Tibial nerve (tissue), 4 donors: ENCODE data around the gene OXER1. TPM values are rescaled to one million over a fixed set of nuclear protein-coding genes. Genes with fewer than 3 reads are reported as not detected.

ENCODE experiments used
- DNase-seq, 2 donors: peaks; one replicate each; pipeline ENCODE4 v3.0.0-alpha.2; 2019; ENCODE audit warnings: low spot score in 2 of 2
- H3K27ac ChIP-seq, 4 donors: fragments of 200-600 bp; sonication (generic) in 3 of 4; one replicate each; pipeline ENCODE4 v1.5.1; 2017 to 2019; ENCODE audit warnings: mild to moderate bottlenecking in 1 of 4
- H3K27me3 ChIP-seq, 2 donors: fragments of 200-600 bp; sonication (generic) in 1 of 2; one replicate each; pipeline versions ENCODE4 v1.5.1 to v1.6.0; 2017 to 2019
- H3K36me3 ChIP-seq, 3 donors: fragments of 200-600 bp; sonication (generic); one replicate each; pipeline ENCODE4 v1.5.1; 2018 to 2019
- H3K4me1 ChIP-seq, 4 donors: fragments of 200-600 bp; sonication (generic) in 3 of 4; one replicate each; pipeline ENCODE4 v1.5.1; 2017 to 2019
- H3K4me3 ChIP-seq, 4 donors: fragments of 200-600 bp; sonication (generic) in 3 of 4; one replicate each; pipeline ENCODE4 v1.5.1; 2017 to 2019; ENCODE audit warnings: mild to moderate bottlenecking in 1 of 4, moderate library complexity in 1 of 4
- H3K9me3 ChIP-seq, 4 donors: fragments of 200-600 bp; sonication (generic) in 3 of 4; one replicate each; pipeline ENCODE4 v1.5.1; 2017 to 2019
- EP300 ChIP-seq, 2 donors: sonication (generic); formaldehyde crosslinking; IDR thresholded peaks; one replicate each; pipeline ENCODE4 v1.6.1; 2017; ENCODE audit warnings: antibody characterized with exemption in 2 of 2, mild to moderate bottlenecking in 1 of 2
- POLR2A ChIP-seq, 2 donors: fragments of 450-650 bp; IDR thresholded peaks; one replicate each; pipeline ENCODE4 v1.6.1; 2017; ENCODE audit warnings: antibody characterized with exemption in 2 of 2, mild to moderate bottlenecking in 2 of 2, moderate library complexity in 2 of 2
- WGBS, 2 donors: methylation state at CpG; one replicate each; pipeline ENCODE4 v1.1.5; 2018; 5-methylcytosine and 5-hydroxymethylcytosine counted together
- total RNA-seq, 4 donors: library from RNA; depleted of rRNA; stranded (reverse); fragments of >200 nt; gene quantifications; one replicate each; pipeline ENCODE4 v1.1.0, GENCODE V29; 2016
- TF ChIP-seq, protein P1 (sequence below), 5 experiments: fragments of 200-600 bp in 3 of 5; fragments of 450-650 bp in 2 of 5; sonication (generic) in 3 of 5; IDR thresholded peaks; one replicate each; pipeline ENCODE4 v1.5.1; 2016 to 2019; ENCODE audit warnings: antibody characterized with exemption in 5 of 5, mild to moderate bottlenecking in 3 of 5, moderate library complexity in 2 of 5

OXER1 gene
- total RNA-seq, 4 donors from 2014 or later = 0.60 to 3.7 (median 1.3) TPM

DNA sequence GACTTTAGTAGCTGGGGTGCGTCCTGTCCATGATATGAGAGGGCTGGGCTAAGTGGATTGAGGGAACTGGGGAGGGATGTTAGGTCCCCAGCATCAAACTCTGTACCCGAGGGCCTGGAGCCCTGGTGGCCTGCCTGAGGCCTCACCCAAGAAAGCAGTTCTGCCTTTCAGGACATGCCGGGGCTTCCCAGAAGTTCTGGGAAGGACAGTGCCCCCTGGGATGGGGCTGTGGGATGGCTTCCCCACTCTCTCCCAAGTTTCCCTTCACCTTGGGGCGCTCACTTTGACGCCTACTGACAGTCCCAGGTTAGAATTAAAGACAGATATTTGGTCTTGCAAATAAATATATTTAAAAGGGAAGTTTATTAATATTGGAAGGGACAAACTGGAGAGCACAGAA, 1.8 kb downstream of the OXER1 start:
- no peaks in the 10 kb centered on the region for H3K27me3 ChIP-seq
- no peak for DNase-seq
- no peak for TF ChIP-seq POLR2A (IDR thresholded peaks at IDR 0.05)
- TF ChIP-seq, protein P1, sequence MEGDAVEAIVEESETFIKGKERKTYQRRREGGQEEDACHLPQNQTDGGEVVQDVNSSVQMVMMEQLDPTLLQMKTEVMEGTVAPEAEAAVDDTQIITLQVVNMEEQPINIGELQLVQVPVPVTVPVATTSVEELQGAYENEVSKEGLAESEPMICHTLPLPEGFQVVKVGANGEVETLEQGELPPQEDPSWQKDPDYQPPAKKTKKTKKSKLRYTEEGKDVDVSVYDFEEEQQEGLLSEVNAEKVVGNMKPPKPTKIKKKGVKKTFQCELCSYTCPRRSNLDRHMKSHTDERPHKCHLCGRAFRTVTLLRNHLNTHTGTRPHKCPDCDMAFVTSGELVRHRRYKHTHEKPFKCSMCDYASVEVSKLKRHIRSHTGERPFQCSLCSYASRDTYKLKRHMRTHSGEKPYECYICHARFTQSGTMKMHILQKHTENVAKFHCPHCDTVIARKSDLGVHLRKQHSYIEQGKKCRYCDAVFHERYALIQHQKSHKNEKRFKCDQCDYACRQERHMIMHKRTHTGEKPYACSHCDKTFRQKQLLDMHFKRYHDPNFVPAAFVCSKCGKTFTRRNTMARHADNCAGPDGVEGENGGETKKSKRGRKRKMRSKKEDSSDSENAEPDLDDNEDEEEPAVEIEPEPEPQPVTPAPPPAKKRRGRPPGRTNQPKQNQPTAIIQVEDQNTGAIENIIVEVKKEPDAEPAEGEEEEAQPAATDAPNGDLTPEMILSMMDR (IDR thresholded peaks at IDR 0.05) = no peak
- TF ChIP-seq EP300 (IDR thresholded peaks at IDR 0.05) = no peak
- H3K36me3 ChIP-seq = peaks cover 0 to 17% (median 0%) of the 10 kb centered on the region in 3 donors
- H3K4me1 ChIP-seq = no peaks in the 10 kb centered on the region
- H3K27ac ChIP-seq = no peak overlapping the region
- H3K4me3 ChIP-seq = no peak overlapping the region
- WGBS, 2 donors = 84 to 86% methylated on average over 5 of the region's 5 CpGs
- no peaks in the 10 kb centered on the region for H3K9me3 ChIP-seq

DNA sequence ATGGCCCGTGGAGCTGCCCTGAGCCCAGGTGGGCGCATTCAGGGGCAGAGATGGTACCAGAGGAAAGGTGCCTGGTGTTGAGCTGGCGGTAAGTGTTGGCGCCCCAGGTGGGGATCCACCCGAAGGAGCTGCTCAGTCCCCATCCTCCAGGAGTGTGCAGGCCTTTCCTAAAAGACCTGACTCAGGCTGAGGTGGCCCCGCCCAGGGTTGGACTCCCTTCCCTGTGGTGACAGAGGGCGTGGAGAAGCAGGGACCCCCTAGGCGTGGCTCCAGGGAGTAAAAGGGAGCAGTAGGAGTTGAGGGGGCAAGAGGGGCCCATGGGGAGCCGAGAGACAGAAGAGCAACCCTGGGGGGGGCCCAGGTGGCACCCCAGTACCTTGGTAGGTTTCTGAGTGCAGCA, 2.4 kb downstream of the OXER1 start:
- TF ChIP-seq POLR2A (IDR thresholded peaks at IDR 0.05) = no peak
- TF ChIP-seq EP300 (IDR thresholded peaks at IDR 0.05) = no peak
- TF ChIP-seq, protein P1 (IDR thresholded peaks at IDR 0.05) = no peak
- peaks cover 0 to 17% (median 0%) of the 10 kb centered on the region in 3 donors for H3K36me3 ChIP-seq
- DNase-seq = no peak
- H3K27ac ChIP-seq = no peak overlapping the region
- no peaks in the 10 kb centered on the region for H3K27me3 ChIP-seq
- 89 to 96% methylated on average over 9 of the region's 9 CpGs for WGBS, 2 donors
- no peaks in the 10 kb centered on the region for H3K4me1 ChIP-seq
- no peaks in the 10 kb centered on the region for H3K9me3 ChIP-seq
- H3K4me3 ChIP-seq = no peak overlapping the region

DNA sequence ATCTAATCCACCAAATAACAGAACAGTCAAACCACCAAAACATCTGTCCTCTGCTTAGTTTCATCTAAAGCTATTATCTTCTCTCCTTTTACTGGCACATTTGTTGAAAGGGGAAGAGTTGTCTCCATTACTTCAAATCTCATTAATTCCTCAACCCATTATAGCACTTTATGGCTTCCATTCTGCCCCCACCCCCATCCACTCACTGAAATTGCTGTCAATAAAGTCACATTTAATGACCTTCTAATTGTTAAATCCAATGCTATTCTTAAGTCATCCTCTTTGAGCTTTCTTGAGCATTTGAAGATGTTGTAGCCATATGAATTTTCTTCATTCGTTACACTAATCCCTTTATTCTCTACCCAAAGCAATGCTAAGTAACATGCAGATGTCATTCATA, 5.2 kb downstream of the OXER1 start:
- TF ChIP-seq POLR2A (IDR thresholded peaks at IDR 0.05) = no peak
- TF ChIP-seq, protein P1 (IDR thresholded peaks at IDR 0.05) = no peak
- no peak for TF ChIP-seq EP300 (IDR thresholded peaks at IDR 0.05)
- Histone ChIP-seq H3K9me3 (no peaks in the 10 kb centered on the region), H3K4me3 (no peak overlapping the region), H3K27me3 (no peaks in the 10 kb centered on the region), H3K27ac (no peak overlapping the region), H3K36me3 (peaks cover 0 to 32% (median 0%) of the 10 kb centered on the region in 3 donors), H3K4me1 (peaks cover 0 to 18% (median under 1%) of the 10 kb centered on the region in 4 donors)
- 92 to 94% methylated on average over 1 of the region's 1 CpG for WGBS, 2 donors
- DNase-seq = no peak

DNA sequence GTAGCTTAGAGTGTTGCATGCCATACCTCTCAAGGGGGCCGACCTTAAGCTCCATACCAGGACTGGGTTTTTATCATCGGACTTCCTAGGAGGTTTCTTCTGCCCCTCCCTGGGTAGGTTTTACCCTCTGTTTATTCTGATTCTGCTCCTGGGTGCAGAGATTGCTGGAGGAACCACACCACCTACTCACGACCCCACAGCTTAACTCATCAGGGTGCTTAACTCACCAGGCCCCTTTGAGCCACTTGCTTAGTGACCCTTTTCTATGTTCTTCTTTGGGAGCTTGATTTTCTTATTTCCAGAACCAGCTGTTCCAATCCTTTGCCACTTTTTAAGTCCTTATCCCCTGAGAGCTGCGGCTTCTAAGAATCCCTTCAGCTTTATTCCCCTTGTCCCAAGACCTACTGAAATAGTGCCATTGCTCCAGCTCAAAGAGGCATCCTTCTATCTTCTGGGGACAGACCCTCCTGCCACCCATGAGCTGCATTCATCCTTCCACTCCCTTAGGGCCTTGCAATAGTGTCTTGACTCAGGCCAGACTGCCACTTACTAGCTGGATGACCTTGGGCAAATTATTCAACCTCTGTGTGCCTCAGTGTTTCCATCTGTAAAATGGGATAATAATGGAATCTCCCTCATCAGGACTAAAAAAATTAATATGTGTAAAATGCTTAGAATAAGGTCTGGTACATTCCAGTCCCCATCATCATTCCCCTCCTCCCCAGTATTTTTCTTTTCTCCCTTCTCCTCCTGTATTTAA, 5.8 kb downstream of the OXER1 start:
- DNase-seq = no peak
- TF ChIP-seq EP300 (IDR thresholded peaks at IDR 0.05) (no peak), POLR2A (IDR thresholded peaks at IDR 0.05) (no peak)
- Histone ChIP-seq H3K9me3 (no peaks in the 10 kb centered on the region), H3K4me3 (no peak overlapping the region), H3K27ac (no peak overlapping the region), H3K4me1 (peaks cover 0 to 24% (median 3%) of the 10 kb centered on the region in 4 donors), H3K36me3 (peaks cover 0 to 32% (median 0%) of the 10 kb centered on the region in 3 donors), H3K27me3 (no peaks in the 10 kb centered on the region)
- WGBS, 2 donors = 77 to 87% methylated on average over 4 of the region's 4 CpGs

DNA sequence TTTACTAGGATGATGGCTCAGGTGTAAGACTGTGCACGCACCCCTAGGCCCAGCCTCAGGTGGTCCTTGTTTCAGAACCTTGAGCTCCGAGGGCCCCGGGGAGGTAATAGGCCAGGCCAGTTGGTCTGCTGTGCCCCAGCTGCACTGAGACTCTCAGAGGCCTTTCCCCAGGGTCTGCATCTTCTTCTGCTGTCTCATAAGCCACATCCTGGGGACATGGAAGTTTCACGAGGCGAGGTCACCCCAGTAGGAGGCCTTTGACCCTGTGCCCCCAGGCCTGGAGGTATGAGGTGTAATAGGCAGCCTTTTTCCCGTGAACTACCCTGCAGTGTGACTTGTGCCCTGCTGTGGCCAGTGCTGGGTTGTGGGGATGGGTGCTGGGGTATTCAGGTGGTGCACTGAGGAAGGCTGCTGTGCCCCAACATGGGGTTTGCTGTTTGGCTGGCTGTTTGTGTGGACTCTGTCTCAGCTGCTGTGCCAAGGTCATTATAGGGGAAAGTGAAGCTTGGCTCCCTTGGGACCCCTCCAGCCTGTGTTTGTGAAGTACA, 6.9 kb downstream of the OXER1 start:
- 71 to 87% methylated on average over 6 of the region's 6 CpGs for WGBS, 2 donors
- Histone ChIP-seq H3K36me3 (peaks cover 0 to 32% (median 0%) of the 10 kb centered on the region in 3 donors), H3K27me3 (no peaks in the 10 kb centered on the region), H3K27ac (no peak overlapping the region), H3K4me1 (peaks cover 0 to 33% (median 3%) of the 10 kb centered on the region in 4 donors), H3K4me3 (no peak overlapping the region), H3K9me3 (no peaks in the 10 kb centered on the region)
- no peak for TF ChIP-seq POLR2A (IDR thresholded peaks at IDR 0.05)
- no peak for TF ChIP-seq EP300 (IDR thresholded peaks at IDR 0.05)
- TF ChIP-seq, protein P1 (IDR thresholded peaks at IDR 0.05) = no peak
- no peak for DNase-seq
